ENCODE measurements around the gene PIK3CB. TPM values are rescaled to one million over a fixed set of nuclear protein-coding genes. Genes with fewer than 3 reads are reported as not detected.

Gene PIK3CB
- total and polyA plus RNA-seq, 2 donors: 11.7 to 20.2 TPM

DNA sequence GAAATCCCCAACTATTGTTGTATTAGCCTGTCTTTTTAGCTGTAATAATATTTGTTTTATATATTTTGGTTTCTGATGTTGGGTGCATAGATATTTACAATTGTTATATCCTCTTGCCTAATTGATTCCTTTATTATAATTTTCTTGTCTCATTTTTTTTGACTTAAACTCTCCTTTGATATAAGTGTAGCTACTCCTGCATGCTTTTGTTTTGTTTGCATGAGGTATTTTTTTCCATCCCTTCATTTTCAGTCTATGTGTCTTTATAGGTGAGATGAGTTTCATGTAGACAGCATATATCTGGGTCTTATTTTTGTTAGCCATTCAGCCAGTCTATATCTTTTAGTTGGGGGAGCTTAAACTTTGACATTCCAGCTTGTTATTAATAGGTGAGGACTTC lies 188.7 kb downstream of the PIK3CB start:
- no peaks in the 10 kb centered on the region for H3K27me3 ChIP-seq (ENCODE audit: control insufficient read depth in 2 of 2, insufficient read depth in 1 of 2, low read length in 1 of 2)
- peaks cover 0 to 12% of the 10 kb centered on the region in 2 donors for H3K9me3 ChIP-seq (ENCODE audit: control insufficient read depth in 2 of 2, insufficient read depth in 1 of 2, low read length in 1 of 2)
- H3K4me3 ChIP-seq (ENCODE audit: low read length in 2 of 2): no peak overlapping the region
- H3K4me1 ChIP-seq (ENCODE audit: control insufficient read depth in 2 of 2, insufficient read depth in 2 of 2, low read length in 2 of 2): no peaks in the 10 kb centered on the region
- DNase-seq (ENCODE audit: low read depth in 6 of 9, low spot score in 9 of 9): no peak
- no peak overlapping the region for H3K27ac ChIP-seq (ENCODE audit: low read depth in 1 of 2, low read length in 1 of 2)
- peaks cover 15 to 17% of the 10 kb centered on the region in 2 donors for H3K36me3 ChIP-seq (ENCODE audit: control insufficient read depth in 2 of 2, insufficient read depth in 2 of 2, low read length in 1 of 2)

DNA sequence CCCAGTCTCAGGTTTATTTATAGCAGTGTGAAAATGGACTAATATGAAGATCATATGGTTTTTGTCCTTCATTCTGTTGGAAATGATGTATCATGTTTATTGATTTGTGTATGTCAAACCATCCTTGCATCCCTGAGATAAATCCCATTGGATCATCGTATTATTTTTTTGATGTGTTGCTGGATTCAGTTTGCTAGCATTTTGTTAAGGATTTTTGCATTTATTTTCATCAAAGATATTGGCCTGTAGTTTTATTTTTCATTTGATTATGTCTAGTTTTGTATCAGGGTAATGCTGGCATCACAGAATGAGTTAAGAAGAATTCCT lies 191.8 kb downstream of the PIK3CB start:
- Histone ChIP-seq H3K36me3 (ENCODE audit: control insufficient read depth in 2 of 2, insufficient read depth in 2 of 2, low read length in 1 of 2) (no peaks in the 10 kb centered on the region), H3K27me3 (ENCODE audit: control insufficient read depth in 2 of 2, insufficient read depth in 1 of 2, low read length in 1 of 2) (no peaks in the 10 kb centered on the region), H3K4me1 (ENCODE audit: control insufficient read depth in 2 of 2, insufficient read depth in 2 of 2, low read length in 2 of 2) (no peaks in the 10 kb centered on the region), H3K4me3 (ENCODE audit: low read length in 2 of 2) (no peak overlapping the region), H3K9me3 (ENCODE audit: control insufficient read depth in 2 of 2, insufficient read depth in 1 of 2, low read length in 1 of 2) (peaks cover 0 to 3% of the 10 kb centered on the region in 2 donors), H3K27ac (ENCODE audit: low read depth in 1 of 2, low read length in 1 of 2) (no peak overlapping the region)
- no peak for DNase-seq (ENCODE audit: low read depth in 6 of 9, low spot score in 9 of 9)
- WGBS: 99% methylated on average over 1 of the region's 1 CpG

DNA sequence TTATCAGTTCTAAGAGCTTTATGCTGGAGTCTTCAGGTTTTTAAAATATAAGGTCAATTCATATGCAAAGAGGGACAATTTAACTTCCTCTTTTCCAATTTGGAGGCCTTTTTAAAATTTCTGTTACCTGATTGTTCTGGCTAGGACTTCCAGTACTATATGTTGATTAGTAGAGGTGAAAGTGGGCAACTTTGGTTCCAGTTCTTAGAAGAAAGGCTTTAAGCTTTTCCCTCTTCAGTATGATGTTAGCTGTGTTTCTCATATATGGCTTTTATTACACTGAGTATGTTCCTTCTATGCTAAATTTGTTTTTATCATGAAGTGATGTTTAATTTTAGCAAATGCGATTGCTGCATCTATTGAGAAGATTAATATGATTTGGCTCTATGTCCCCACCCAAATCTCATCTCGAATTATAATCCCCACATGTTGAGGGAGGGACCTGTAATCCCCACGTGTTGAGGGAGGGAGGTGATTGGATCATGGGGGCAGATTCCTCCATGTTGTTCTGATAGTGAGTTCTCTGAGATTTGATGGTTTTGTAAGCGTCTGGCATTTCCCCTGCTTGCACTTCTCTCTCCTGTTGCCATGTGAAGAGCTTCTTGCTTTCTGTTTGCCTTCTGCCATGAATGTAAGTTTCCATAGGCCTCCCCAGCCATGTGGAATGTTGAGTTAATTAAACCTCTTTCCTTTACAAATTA lies 192.4 kb downstream of the PIK3CB start:
- Histone ChIP-seq H3K4me3 (ENCODE audit: low read length in 2 of 2) (no peak overlapping the region), H3K27ac (ENCODE audit: low read depth in 1 of 2, low read length in 1 of 2) (no peak overlapping the region), H3K9me3 (ENCODE audit: control insufficient read depth in 2 of 2, insufficient read depth in 1 of 2, low read length in 1 of 2) (peaks cover 0 to 3% of the 10 kb centered on the region in 2 donors), H3K4me1 (ENCODE audit: control insufficient read depth in 2 of 2, insufficient read depth in 2 of 2, low read length in 2 of 2) (no peaks in the 10 kb centered on the region), H3K27me3 (ENCODE audit: control insufficient read depth in 2 of 2, insufficient read depth in 1 of 2, low read length in 1 of 2) (no peaks in the 10 kb centered on the region), H3K36me3 (ENCODE audit: control insufficient read depth in 2 of 2, insufficient read depth in 2 of 2, low read length in 1 of 2) (no peaks in the 10 kb centered on the region)
- 95% methylated on average over 4 of the region's 4 CpGs for WGBS
- DNase-seq (ENCODE audit: low read depth in 6 of 9, low spot score in 9 of 9): no peak

DNA sequence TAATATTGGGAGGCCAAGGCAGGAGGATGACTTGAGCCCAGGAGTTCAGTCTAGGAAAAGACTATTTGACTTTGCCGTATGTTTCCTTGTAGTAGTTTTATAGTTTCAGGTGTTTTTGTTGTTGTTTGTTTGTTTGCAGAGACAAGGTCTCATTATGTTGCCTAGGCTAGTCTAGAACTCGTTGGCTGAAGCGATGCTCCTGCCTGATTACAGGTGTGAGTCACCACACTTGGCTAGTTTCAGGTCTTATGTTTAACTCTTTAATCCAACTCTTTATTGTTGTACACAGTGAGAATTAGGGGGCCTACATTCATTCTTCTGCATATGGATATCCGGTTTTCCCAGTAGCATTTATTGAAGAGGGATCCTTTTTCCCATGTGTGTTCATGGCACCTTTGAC lies 194.2 kb downstream of the PIK3CB start:
- Histone ChIP-seq H3K27ac (ENCODE audit: low read depth in 1 of 2, low read length in 1 of 2) (no peak overlapping the region), H3K4me1 (ENCODE audit: control insufficient read depth in 2 of 2, insufficient read depth in 2 of 2, low read length in 2 of 2) (no peaks in the 10 kb centered on the region), H3K27me3 (ENCODE audit: control insufficient read depth in 2 of 2, insufficient read depth in 1 of 2, low read length in 1 of 2) (no peaks in the 10 kb centered on the region), H3K36me3 (ENCODE audit: control insufficient read depth in 2 of 2, insufficient read depth in 2 of 2, low read length in 1 of 2) (peaks cover 0 to 3% of the 10 kb centered on the region in 2 donors), H3K9me3 (ENCODE audit: control insufficient read depth in 2 of 2, insufficient read depth in 1 of 2, low read length in 1 of 2) (peaks cover 0 to 3% of the 10 kb centered on the region in 2 donors), H3K4me3 (ENCODE audit: low read length in 2 of 2) (no peak overlapping the region)
- no peak for DNase-seq (ENCODE audit: low read depth in 6 of 9, low spot score in 9 of 9)
- 98% methylated on average over 4 of the region's 4 CpGs for WGBS

DNA sequence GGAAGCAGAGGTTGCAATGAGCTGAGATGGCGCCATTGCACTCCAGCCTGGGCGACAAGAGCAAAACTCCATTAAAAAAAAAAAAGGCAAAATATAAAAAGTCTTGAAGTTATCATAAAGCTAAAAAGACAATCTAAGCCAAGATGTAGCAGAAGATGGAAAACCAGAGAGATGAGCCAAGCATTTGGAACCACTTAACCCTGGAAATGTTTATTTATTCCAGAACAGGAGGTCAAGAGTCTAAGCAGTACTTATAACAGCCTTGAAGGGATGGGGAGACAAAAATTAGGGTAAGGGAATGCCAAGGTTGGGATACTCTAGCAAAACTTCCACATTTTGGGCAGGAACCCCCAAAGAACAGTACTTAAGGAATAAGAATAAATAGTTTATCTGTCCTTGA lies 196.1 kb downstream of the PIK3CB start:
- Histone ChIP-seq H3K27me3 (ENCODE audit: control insufficient read depth in 2 of 2, insufficient read depth in 1 of 2, low read length in 1 of 2) (no peaks in the 10 kb centered on the region), H3K27ac (ENCODE audit: low read depth in 1 of 2, low read length in 1 of 2) (no peak overlapping the region), H3K4me1 (ENCODE audit: control insufficient read depth in 2 of 2, insufficient read depth in 2 of 2, low read length in 2 of 2) (no peaks in the 10 kb centered on the region), H3K9me3 (ENCODE audit: control insufficient read depth in 2 of 2, insufficient read depth in 1 of 2, low read length in 1 of 2) (no peaks in the 10 kb centered on the region), H3K36me3 (ENCODE audit: control insufficient read depth in 2 of 2, insufficient read depth in 2 of 2, low read length in 1 of 2) (peaks cover 5 to 6% of the 10 kb centered on the region in 2 donors), H3K4me3 (ENCODE audit: low read length in 2 of 2) (no peak overlapping the region)
- DNase-seq (ENCODE audit: low read depth in 6 of 9, low spot score in 9 of 9): no peak
- WGBS: 100% methylated on average over 2 of the region's 2 CpGs

DNA sequence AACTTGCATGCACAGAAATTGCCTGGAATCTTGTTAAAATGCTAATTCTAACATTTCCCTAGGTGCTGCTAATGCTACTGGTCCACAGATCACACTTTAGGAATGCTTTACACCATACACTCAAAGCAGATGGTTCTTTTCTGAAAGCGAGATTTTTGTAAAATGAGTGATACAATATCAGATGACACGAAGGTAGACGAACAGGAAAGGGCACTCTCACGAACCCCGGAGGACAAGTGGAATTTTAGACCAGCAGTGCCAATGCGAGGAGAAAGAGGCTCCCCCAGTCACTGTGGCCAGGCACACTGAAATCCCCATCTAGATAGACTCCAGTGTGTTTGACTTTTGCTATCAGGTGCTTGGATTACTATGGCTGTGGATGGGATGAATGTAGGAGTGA lies 205.2 kb downstream of the PIK3CB start:
- WGBS: 81% methylated on average over 6 of the region's 6 CpGs
- Histone ChIP-seq H3K27me3 (ENCODE audit: control insufficient read depth in 2 of 2, insufficient read depth in 1 of 2, low read length in 1 of 2) (no peaks in the 10 kb centered on the region), H3K4me3 (ENCODE audit: low read length in 2 of 2) (no peak overlapping the region), H3K9me3 (ENCODE audit: control insufficient read depth in 2 of 2, insufficient read depth in 1 of 2, low read length in 1 of 2) (no peaks in the 10 kb centered on the region), H3K4me1 (ENCODE audit: control insufficient read depth in 2 of 2, insufficient read depth in 2 of 2, low read length in 2 of 2) (no peaks in the 10 kb centered on the region), H3K36me3 (ENCODE audit: control insufficient read depth in 2 of 2, insufficient read depth in 2 of 2, low read length in 1 of 2) (peaks cover 11 to 23% of the 10 kb centered on the region in 2 donors), H3K27ac (ENCODE audit: low read depth in 1 of 2, low read length in 1 of 2) (no peak overlapping the region)
- DNase-seq (ENCODE audit: low read depth in 6 of 9, low spot score in 9 of 9): no peak

DNA sequence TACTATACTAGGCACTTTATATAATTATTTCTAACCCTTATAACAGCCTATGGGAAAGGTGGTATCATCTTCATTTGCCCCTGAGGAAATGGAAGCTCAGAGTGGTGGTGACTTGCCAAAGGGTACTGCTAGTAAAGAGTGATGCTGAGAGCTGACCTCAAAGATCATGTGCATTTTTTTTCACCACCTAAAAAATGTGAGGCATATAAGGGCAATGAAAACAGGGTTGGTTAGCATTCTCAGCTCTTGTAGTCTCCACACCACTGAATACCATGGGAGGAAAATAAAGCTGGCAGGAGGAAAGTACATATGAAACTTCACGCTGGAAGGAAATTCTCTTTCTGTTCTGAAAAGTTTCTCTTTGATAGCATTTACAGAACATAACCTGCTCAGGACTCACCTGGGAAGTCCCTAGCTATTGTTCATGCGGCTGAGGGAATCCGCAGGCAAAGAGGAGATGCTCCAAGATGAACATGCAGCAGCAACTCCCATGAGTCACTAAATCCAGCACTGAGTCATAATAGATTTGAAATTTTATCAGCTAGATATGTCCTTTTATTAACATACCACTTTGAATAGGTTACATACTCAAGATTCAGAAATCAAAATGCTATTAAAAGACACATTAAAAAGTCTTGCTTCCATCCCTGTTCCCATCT lies 208.9 kb downstream of the PIK3CB start:
- peak in 1 of 9 donors; percentile 22 for DNase-seq (ENCODE audit: low read depth in 6 of 9, low spot score in 9 of 9)
- no peak overlapping the region for H3K4me3 ChIP-seq (ENCODE audit: low read length in 2 of 2)
- no peaks in the 10 kb centered on the region for H3K9me3 ChIP-seq (ENCODE audit: control insufficient read depth in 2 of 2, insufficient read depth in 1 of 2, low read length in 1 of 2)
- peaks cover 4 to 11% of the 10 kb centered on the region in 2 donors for H3K36me3 ChIP-seq (ENCODE audit: control insufficient read depth in 2 of 2, insufficient read depth in 2 of 2, low read length in 1 of 2)
- no peaks in the 10 kb centered on the region for H3K27me3 ChIP-seq (ENCODE audit: control insufficient read depth in 2 of 2, insufficient read depth in 1 of 2, low read length in 1 of 2)
- peak overlapping the region in 1 of 2 donors; percentile 69 for H3K27ac ChIP-seq (ENCODE audit: low read depth in 1 of 2, low read length in 1 of 2)
- WGBS: 96% methylated on average over 3 of the region's 3 CpGs
- H3K4me1 ChIP-seq (ENCODE audit: control insufficient read depth in 2 of 2, insufficient read depth in 2 of 2, low read length in 2 of 2): no peaks in the 10 kb centered on the region

DNA sequence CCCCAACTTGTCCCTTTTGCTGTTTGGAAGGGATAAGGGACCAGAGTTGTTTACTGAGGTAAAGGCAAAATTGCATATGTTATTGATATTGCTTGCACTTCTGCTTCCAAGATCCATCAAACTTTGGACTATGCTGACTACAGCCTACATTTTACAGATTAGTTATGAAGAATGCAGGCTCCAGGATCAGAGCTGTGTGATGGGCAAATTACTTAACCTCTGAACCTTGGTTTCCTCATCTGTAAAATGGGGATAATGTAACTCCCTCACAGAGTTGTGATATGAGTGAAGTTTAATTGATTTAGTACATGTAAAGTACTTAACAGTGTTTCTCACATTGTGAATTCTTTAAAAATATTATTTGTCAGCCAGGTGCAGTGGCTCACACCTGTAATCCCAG lies 210.2 kb downstream of the PIK3CB start:
- DNase-seq (ENCODE audit: low read depth in 6 of 9, low spot score in 9 of 9): no peak
- H3K4me3 ChIP-seq (ENCODE audit: low read length in 2 of 2): no peak overlapping the region

DNA sequence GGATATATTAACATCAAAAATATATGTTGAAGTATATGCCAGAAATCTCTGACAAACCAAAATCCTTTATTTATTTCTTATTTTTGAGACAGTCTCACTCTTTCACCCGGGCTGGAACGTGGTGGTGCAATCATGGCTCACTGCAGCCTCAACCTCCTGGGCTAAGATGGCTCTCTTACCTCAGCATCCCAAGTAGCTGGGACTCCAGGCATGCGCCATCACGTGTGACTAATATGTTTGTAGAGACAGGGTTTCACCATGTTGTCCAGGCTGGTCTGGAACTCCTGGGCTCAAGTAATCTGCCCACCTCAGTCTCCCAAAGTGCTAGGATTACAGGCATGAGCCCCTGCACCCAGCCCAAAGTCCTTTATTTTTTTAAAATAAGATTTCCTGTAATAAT lies 214.3 kb downstream of the PIK3CB start:
- DNase-seq (ENCODE audit: low read depth in 6 of 9, low spot score in 9 of 9): no peak
- Histone ChIP-seq H3K36me3 (ENCODE audit: control insufficient read depth in 2 of 2, insufficient read depth in 2 of 2, low read length in 1 of 2) (peaks cover 0 to 2% of the 10 kb centered on the region in 2 donors), H3K9me3 (ENCODE audit: control insufficient read depth in 2 of 2, insufficient read depth in 1 of 2, low read length in 1 of 2) (no peaks in the 10 kb centered on the region), H3K27ac (ENCODE audit: low read depth in 1 of 2, low read length in 1 of 2) (no peak overlapping the region), H3K27me3 (ENCODE audit: control insufficient read depth in 2 of 2, insufficient read depth in 1 of 2, low read length in 1 of 2) (no peaks in the 10 kb centered on the region), H3K4me1 (ENCODE audit: control insufficient read depth in 2 of 2, insufficient read depth in 2 of 2, low read length in 2 of 2) (no peaks in the 10 kb centered on the region), H3K4me3 (ENCODE audit: low read length in 2 of 2) (no peak overlapping the region)
- over 99% methylated on average over 4 of the region's 4 CpGs for WGBS

More for the DNA sequence above, 210.2 kb downstream of the PIK3CB start:
- H3K36me3 ChIP-seq (ENCODE audit: control insufficient read depth in 2 of 2, insufficient read depth in 2 of 2, low read length in 1 of 2): peaks cover 4 to 6% of the 10 kb centered on the region in 2 donors
- H3K27ac ChIP-seq (ENCODE audit: low read depth in 1 of 2, low read length in 1 of 2): no peak overlapping the region
- H3K9me3 ChIP-seq (ENCODE audit: control insufficient read depth in 2 of 2, insufficient read depth in 1 of 2, low read length in 1 of 2): no peaks in the 10 kb centered on the region
- no peaks in the 10 kb centered on the region for H3K27me3 ChIP-seq (ENCODE audit: control insufficient read depth in 2 of 2, insufficient read depth in 1 of 2, low read length in 1 of 2)
- H3K4me1 ChIP-seq (ENCODE audit: control insufficient read depth in 2 of 2, insufficient read depth in 2 of 2, low read length in 2 of 2): no peaks in the 10 kb centered on the region

Measured in thymus (tissue), 11 donors.